SK-N-SH (cell line): ENCODE measurements around the gene STK35. TPM values are rescaled to one million over a fixed set of nuclear protein-coding genes. Genes with fewer than 3 reads are reported as not detected.

ENCODE experiments used
- CTCF ChIA-PET: fragments of 300-600, 350-600 bp; formaldehyde crosslinking; extraction: SDS; loops from one replicate; lab custom pipeline; 2021; lab: Yijun Ruan, JAX
- POLR2A ChIA-PET: fragments of 350-600 bp; sonication (Branson Sonifier 250); formaldehyde crosslinking; extraction: SDS; loops from one replicate; lab custom pipeline; 2020; ENCODE audit warnings: antibody characterized with exemption, inconsistent platforms; lab: Yijun Ruan, JAX
- DNase-seq: peaks from one replicate; pipeline ENCODE4 v3.0.0; 2012
- H2AFZ ChIP-seq: fragments of 200-600 bp; sonication (generic); 2 replicates; pipeline ENCODE4 v1.8.1; 2016; ENCODE audit warnings: antibody characterized with exemption, mild to moderate bottlenecking, low read depth
- H3F3A ChIP-seq: fragments of 200-600 bp; sonication (generic); replicated peaks from 2 replicates; pipeline ENCODE3; 2016; ENCODE audit warnings: antibody characterized with exemption, mild to moderate bottlenecking; ENCODE audit not compliant: insufficient read depth
- H3K27ac ChIP-seq, 2 experiments: fragments of 200-500 bp in 1 of 2; fragments of 200-600 bp in 1 of 2; sonication (Bioruptor generic) in 1 of 2; sonication (generic), shearing (Covaris generic) in 1 of 2; 2 replicates each; pipeline versions ENCODE4 v1.5.1 to v1.6.1; 2014 to 2016; ENCODE audit warnings: low read depth in 2 of 2, inconsistent platforms in 1 of 2, low read length in 1 of 2, mild to moderate bottlenecking in 1 of 2, mixed read lengths in 1 of 2
- H3K27me3 ChIP-seq: fragments of 200-600 bp; sonication (generic), shearing (Covaris generic); 2 replicates; pipeline ENCODE4 v1.6.1; 2016; ENCODE audit warnings: mixed run types; ENCODE audit not compliant: insufficient read depth
- H3K36me3 ChIP-seq, 2 experiments: fragments of 200-500 bp in 1 of 2; fragments of 200-600 bp in 1 of 2; sonication (Bioruptor generic) in 1 of 2; sonication (generic) in 1 of 2; replicated peaks in 1 of 2; 2 replicates each; pipeline versions ENCODE3 to v1.5.1; 2014 to 2016; ENCODE audit warnings: low read length in 1 of 2, mild to moderate bottlenecking in 1 of 2; ENCODE audit not compliant: insufficient read depth in 2 of 2, control insufficient read depth in 1 of 2
- H3K4me1 ChIP-seq, 2 experiments: fragments of 200-500 bp in 1 of 2; fragments of 200-600 bp in 1 of 2; sonication (Bioruptor generic) in 1 of 2; sonication (generic), shearing (Covaris generic) in 1 of 2; 2 replicates each; pipeline versions ENCODE4 v1.5.1 to v1.6.1; 2014 to 2016; ENCODE audit warnings: low read depth in 1 of 2, low read length in 1 of 2, mixed run types in 1 of 2; ENCODE audit not compliant: insufficient read depth in 2 of 2, control insufficient read depth in 1 of 2
- H3K4me2 ChIP-seq: fragments of 200-600 bp; sonication (generic), shearing (Covaris generic); 2 replicates; pipeline ENCODE4 v1.6.1; 2017; ENCODE audit warnings: mixed run types
- H3K4me3 ChIP-seq, 2 experiments: fragments of 200-500 bp in 1 of 2; fragments of 200-600 bp in 1 of 2; sonication (Bioruptor generic) in 1 of 2; sonication (generic), shearing (Covaris generic) in 1 of 2; 2 replicates each; pipeline versions ENCODE4 v1.5.1 to v1.8.1; 2014 to 2016; ENCODE audit warnings: low read depth in 2 of 2, inconsistent platforms in 1 of 2, low read length in 1 of 2, mild to moderate bottlenecking in 1 of 2, mixed read lengths in 1 of 2, moderate library complexity in 1 of 2
- H3K79me2 ChIP-seq: fragments of 200-600 bp; sonication (generic); 2 replicates; pipeline ENCODE4 v1.8.1; 2017; ENCODE audit warnings: mild to moderate bottlenecking; ENCODE audit not compliant: insufficient read depth
- H3K9ac ChIP-seq: fragments of 200-600 bp; sonication (generic); 2 replicates; pipeline ENCODE4 v1.6.1; 2017; ENCODE audit warnings: mixed run types
- H3K9me2 ChIP-seq: fragments of 200-600 bp; sonication (generic); 2 replicates; pipeline ENCODE4 v1.6.1; 2017; ENCODE audit warnings: mixed run types
- H3K9me3 ChIP-seq: fragments of 200-600 bp; sonication (generic); 2 replicates; pipeline ENCODE4 v1.6.1; 2017; ENCODE audit warnings: mixed run types, mild to moderate bottlenecking, moderate library complexity
- H4K20me1 ChIP-seq: fragments of 200-600 bp; sonication (generic); 2 replicates; pipeline ENCODE4 v1.6.1; 2017; ENCODE audit warnings: mild to moderate bottlenecking, mixed run types; ENCODE audit not compliant: insufficient read depth
- CTCF ChIP-seq: fragments of 200-600 bp; sonication (generic); IDR thresholded peaks from 2 replicates; pipeline ENCODE4 v1.6.1; 2017; ENCODE audit warnings: antibody characterized with exemption, mild to moderate bottlenecking, moderate library complexity
- FOSL2 ChIP-seq: IDR thresholded peaks from 2 replicates; pipeline ENCODE4 v1.4.0; 2012; ENCODE audit warnings: low read depth, mild to moderate bottlenecking, moderate library complexity, borderline replicate concordance
- GABPA ChIP-seq: IDR thresholded peaks from 2 replicates; pipeline ENCODE4 v1.4.0; 2012; ENCODE audit warnings: low read depth, mild to moderate bottlenecking
- GATA2 ChIP-seq: sonication (generic); formaldehyde crosslinking; IDR thresholded peaks from 2 replicates; pipeline ENCODE4 v1.5.0; 2020; ENCODE audit warnings: mild to moderate bottlenecking, missing genetic modification reagents
- MXI1 ChIP-seq: IDR thresholded peaks from 2 replicates; pipeline ENCODE4 v1.6.1; 2012; ENCODE audit warnings: mild to moderate bottlenecking, low read depth, low read length, improper control_type of control experiment
- NRF1 ChIP-seq: IDR thresholded peaks from 2 replicates; pipeline ENCODE4 v1.6.1; 2012; ENCODE audit warnings: low read depth, mild to moderate bottlenecking, low read length
- PBX3 ChIP-seq: IDR thresholded peaks from 2 replicates; pipeline ENCODE4; 2012
- RCOR1 ChIP-seq: fragments of 150-350 bp; IDR thresholded peaks from 2 replicates; pipeline ENCODE4 v1.6.1; 2017; ENCODE audit warnings: antibody characterized with exemption, low read length
- REST ChIP-seq: IDR thresholded peaks from 2 replicates; pipeline ENCODE4 v1.6.1; 2012; ENCODE audit warnings: mild to moderate bottlenecking, low read depth, low read length, moderate library complexity
- RFX5 ChIP-seq: IDR thresholded peaks from 2 replicates; pipeline ENCODE4 v1.6.1; 2012; ENCODE audit warnings: mild to moderate bottlenecking, improper control_type of control experiment, low read length
- TAF1 ChIP-seq: IDR thresholded peaks from 2 replicates; pipeline ENCODE4 v1.6.1; 2012; ENCODE audit warnings: low read depth, mild to moderate bottlenecking, low read length, moderate library complexity, borderline replicate concordance
- TCF12 ChIP-seq: IDR thresholded peaks from 2 replicates; pipeline ENCODE4 v1.4.0; 2012
- USF1 ChIP-seq: IDR thresholded peaks from 2 replicates; pipeline ENCODE4 v1.4.0; 2012; ENCODE audit warnings: low read depth, borderline replicate concordance
- USF2 ChIP-seq: fragments of 150-350 bp; IDR thresholded peaks from 2 replicates; pipeline ENCODE4 v1.6.1; 2017; ENCODE audit warnings: antibody characterized with exemption, low read length, low read depth, borderline replicate concordance
- ZBTB33 ChIP-seq: IDR thresholded peaks from 2 replicates; pipeline ENCODE4 v1.4.0; 2012; ENCODE audit warnings: low read depth, borderline replicate concordance
- WGBS: methylation state at CpG from one replicate; pipeline ENCODE4 v1.1.6; 2017; ENCODE audit warnings: low lambda C conversion rate; 5-methylcytosine and 5-hydroxymethylcytosine counted together
- polyA plus RNA-seq, 3 experiments: library from polyadenylated mRNA; depleted of rRNA; stranded (reverse); fragments of >200 nt; gene quantifications; 2 replicates each; pipeline ENCODE4 v1.2.3, GENCODE V29; 2012

Gene STK35
- polyA plus RNA-seq, 1 of the 3 experiments (the other 2 are of a cell fraction): 6.7 TPM

GRCh38 chr20:2178318-2179232 is 76.9 kb downstream of the STK35 start:
- TF ChIP-seq ZBTB33: no peak
- TF ChIP-seq TCF12: no peak
- TF ChIP-seq GABPA: no peak
- TF ChIP-seq MXI1: no peak
- no peak for TF ChIP-seq USF1
- TF ChIP-seq RCOR1: no peak
- TF ChIP-seq GATA2: no peak
- TF ChIP-seq REST: no peak
- TF ChIP-seq FOSL2: no peak
- no peak for TF ChIP-seq RFX5
- no peak for TF ChIP-seq CTCF
- no peak for TF ChIP-seq PBX3
- no peak for TF ChIP-seq TAF1
- no peak for TF ChIP-seq NRF1
- no peak for TF ChIP-seq USF2
- CTCF ChIA-PET: interaction anchor here (1.3 to 1.4 kb wide), 3 partner anchors 172 to 377 kb away, joined by 3 to 6 read pairs (median 3); no protein-coding TSS in a partner anchor
- H3F3A ChIP-seq: no peaks in the 10 kb centered on the region
- no peak overlapping the region for H3K4me2 ChIP-seq
- H3K9me2 ChIP-seq: no peaks in the 10 kb centered on the region
- H3K27ac ChIP-seq: no peak overlapping the region
- no peak overlapping the region for H3K4me3 ChIP-seq
- WGBS: 68% methylated on average over 17 of the region's 17 CpGs
- H3K4me1 ChIP-seq: no peaks in the 10 kb centered on the region; a peak in 1 of 4 replicates
- H3K27me3 ChIP-seq: peaks cover 7% of the 10 kb centered on the region
- POLR2A ChIA-PET: no interaction called here
- H3K9me3 ChIP-seq: no peaks in the 10 kb centered on the region
- DNase-seq: no peak
- H3K79me2 ChIP-seq: no peaks in the 10 kb centered on the region
- no peak overlapping the region for H2AFZ ChIP-seq
- no peaks in the 10 kb centered on the region for H3K36me3 ChIP-seq
- H4K20me1 ChIP-seq: no peaks in the 10 kb centered on the region
- no peak overlapping the region for H3K9ac ChIP-seq
